ENCODE data around the gene NANS.
"Not testable (repeated sequence)": the region's sequence is repeated elsewhere in the genome, so short reads cannot be mapped to it uniquely, and the experiment has no call there.

The NANS gene

GRCh38 chr9:98075332-98075805 lies 18.8 kb downstream of the NANS start:
- DNase-seq = no peak

- not testable (repeated sequence) for DNase-seq
These were observed 20.0 kb downstream of the NANS start for GRCh38 chr9:98076514-98076890.

GRCh38 chr9:98078895-98079294 lies 22.4 kb downstream of the NANS start:
- DNase-seq = no peak

GRCh38 chr9:98080326-98080725 lies 23.8 kb downstream of the NANS start:
- no peak for DNase-seq

- DNase-seq = no peak
These were observed 24.2 kb downstream of the NANS start for GRCh38 chr9:98080780-98081179.

GRCh38 chr9:98081477-98082219 lies 25.1 kb downstream of the NANS start:
- DNase-seq = no peak

- no peak for DNase-seq
These were observed 26.5 kb downstream of the NANS start for GRCh38 chr9:98083061-98083501.

GRCh38 chr9:98083566-98084183 lies 27.1 kb downstream of the NANS start:
- DNase-seq = no peak

GRCh38 chr9:98084396-98084795 lies 27.9 kb downstream of the NANS start:
- DNase-seq = no peak

- DNase-seq = no peak
These were observed 28.5 kb downstream of the NANS start for GRCh38 chr9:98085058-98085457.

- DNase-seq = peak in 3 of 51 donors; percentile 16 to 54 (median 16)
These were observed 29.4 kb downstream of the NANS start for GRCh38 chr9:98085944-98086343.

- no peak for DNase-seq
These were observed 29.9 kb downstream of the NANS start for GRCh38 chr9:98086461-98086860.

GRCh38 chr9:98087420-98088354 lies 31.2 kb downstream of the NANS start:
- peak in 3 of 51 donors; percentile 15 to 25 (median 23) for DNase-seq

GRCh38 chr9:98090674-98091073 lies 34.1 kb downstream of the NANS start:
- not testable (repeated sequence) for DNase-seq

GRCh38 chr9:98091735-98092612 lies 35.4 kb downstream of the NANS start:
- DNase-seq = no peak

GRCh38 chr9:98092613-98092931 lies 36.0 kb downstream of the NANS start:
- DNase-seq = no peak

- DNase-seq = no peak
These were observed 37.8 kb downstream of the NANS start for GRCh38 chr9:98094316-98094715.

GRCh38 chr9:98094851-98095250 lies 38.3 kb downstream of the NANS start:
- DNase-seq = no peak

- DNase-seq = no peak
These were observed 38.9 kb downstream of the NANS start for GRCh38 chr9:98095401-98095800.

GRCh38 chr9:98096091-98096490 lies 39.6 kb downstream of the NANS start:
- DNase-seq = no peak

- DNase-seq = no peak
These were observed 41.3 kb downstream of the NANS start for GRCh38 chr9:98097836-98098235.
